Suprapubic skin (tissue), 4 donors: ENCODE measurements around the gene GALNT13.

Experiments
- EP300 ChIP-seq: sonication (generic); formaldehyde crosslinking; IDR thresholded peaks from one replicate; pipeline ENCODE4 v1.6.1; 2017; ENCODE audit warnings: antibody characterized with exemption
- POLR2A ChIP-seq, 2 donors: fragments of 450-650 bp; IDR thresholded peaks; one replicate each; pipeline ENCODE4 v1.6.1; 2017; ENCODE audit warnings: antibody characterized with exemption in 2 of 2, mild to moderate bottlenecking in 2 of 2, moderate library complexity in 2 of 2
- POLR2AphosphoS5 ChIP-seq, 3 donors: sonication (generic); formaldehyde crosslinking; IDR thresholded peaks; one replicate each; pipeline ENCODE4 v1.6.1; 2017; ENCODE audit warnings: antibody characterized with exemption in 3 of 3
- TF ChIP-seq, protein P1 (sequence below), 2 donors: fragments of 200-600 bp in 1 of 2; fragments of 450-650 bp in 1 of 2; sonication (generic) in 1 of 2; IDR thresholded peaks; one replicate each; pipeline ENCODE4 v1.5.1; 2016 to 2019; ENCODE audit warnings: antibody characterized with exemption in 2 of 2, mild to moderate bottlenecking in 1 of 2, moderate library complexity in 1 of 2

DNA sequence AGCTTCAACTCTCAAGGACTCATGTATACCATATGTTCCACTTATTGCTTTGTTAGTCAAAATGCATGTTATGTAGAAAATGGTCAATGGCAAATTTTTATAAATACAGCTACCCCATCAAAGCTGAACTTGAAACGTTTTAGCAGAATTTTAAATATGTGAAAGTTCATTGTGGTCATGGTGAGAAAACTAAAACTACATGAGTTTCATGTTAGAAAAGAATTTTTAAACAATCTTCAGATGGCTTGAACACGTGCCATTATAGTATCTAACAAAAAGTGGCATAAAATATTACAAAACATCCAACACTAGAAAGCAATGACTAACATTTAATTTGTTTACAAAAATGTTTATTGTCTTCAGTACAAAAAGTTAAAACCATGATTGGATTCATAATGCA is 580.7 kb downstream of the GALNT13 start:
- TF ChIP-seq, protein P1, sequence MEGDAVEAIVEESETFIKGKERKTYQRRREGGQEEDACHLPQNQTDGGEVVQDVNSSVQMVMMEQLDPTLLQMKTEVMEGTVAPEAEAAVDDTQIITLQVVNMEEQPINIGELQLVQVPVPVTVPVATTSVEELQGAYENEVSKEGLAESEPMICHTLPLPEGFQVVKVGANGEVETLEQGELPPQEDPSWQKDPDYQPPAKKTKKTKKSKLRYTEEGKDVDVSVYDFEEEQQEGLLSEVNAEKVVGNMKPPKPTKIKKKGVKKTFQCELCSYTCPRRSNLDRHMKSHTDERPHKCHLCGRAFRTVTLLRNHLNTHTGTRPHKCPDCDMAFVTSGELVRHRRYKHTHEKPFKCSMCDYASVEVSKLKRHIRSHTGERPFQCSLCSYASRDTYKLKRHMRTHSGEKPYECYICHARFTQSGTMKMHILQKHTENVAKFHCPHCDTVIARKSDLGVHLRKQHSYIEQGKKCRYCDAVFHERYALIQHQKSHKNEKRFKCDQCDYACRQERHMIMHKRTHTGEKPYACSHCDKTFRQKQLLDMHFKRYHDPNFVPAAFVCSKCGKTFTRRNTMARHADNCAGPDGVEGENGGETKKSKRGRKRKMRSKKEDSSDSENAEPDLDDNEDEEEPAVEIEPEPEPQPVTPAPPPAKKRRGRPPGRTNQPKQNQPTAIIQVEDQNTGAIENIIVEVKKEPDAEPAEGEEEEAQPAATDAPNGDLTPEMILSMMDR (IDR thresholded peaks at IDR 0.05): no peak
- no peak for TF ChIP-seq POLR2A (IDR thresholded peaks at IDR 0.05)
- no peak for TF ChIP-seq EP300
- no peak for TF ChIP-seq POLR2AphosphoS5 (IDR thresholded peaks at IDR 0.05)
